Measurements from ENCODE around the gene SNX2.
"Not testable (repeated sequence)": the region's sequence is repeated elsewhere in the genome, so short reads cannot be mapped to it uniquely, and the experiment has no call there.

Gene SNX2, protein sequence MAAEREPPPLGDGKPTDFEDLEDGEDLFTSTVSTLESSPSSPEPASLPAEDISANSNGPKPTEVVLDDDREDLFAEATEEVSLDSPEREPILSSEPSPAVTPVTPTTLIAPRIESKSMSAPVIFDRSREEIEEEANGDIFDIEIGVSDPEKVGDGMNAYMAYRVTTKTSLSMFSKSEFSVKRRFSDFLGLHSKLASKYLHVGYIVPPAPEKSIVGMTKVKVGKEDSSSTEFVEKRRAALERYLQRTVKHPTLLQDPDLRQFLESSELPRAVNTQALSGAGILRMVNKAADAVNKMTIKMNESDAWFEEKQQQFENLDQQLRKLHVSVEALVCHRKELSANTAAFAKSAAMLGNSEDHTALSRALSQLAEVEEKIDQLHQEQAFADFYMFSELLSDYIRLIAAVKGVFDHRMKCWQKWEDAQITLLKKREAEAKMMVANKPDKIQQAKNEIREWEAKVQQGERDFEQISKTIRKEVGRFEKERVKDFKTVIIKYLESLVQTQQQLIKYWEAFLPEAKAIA

DNA sequence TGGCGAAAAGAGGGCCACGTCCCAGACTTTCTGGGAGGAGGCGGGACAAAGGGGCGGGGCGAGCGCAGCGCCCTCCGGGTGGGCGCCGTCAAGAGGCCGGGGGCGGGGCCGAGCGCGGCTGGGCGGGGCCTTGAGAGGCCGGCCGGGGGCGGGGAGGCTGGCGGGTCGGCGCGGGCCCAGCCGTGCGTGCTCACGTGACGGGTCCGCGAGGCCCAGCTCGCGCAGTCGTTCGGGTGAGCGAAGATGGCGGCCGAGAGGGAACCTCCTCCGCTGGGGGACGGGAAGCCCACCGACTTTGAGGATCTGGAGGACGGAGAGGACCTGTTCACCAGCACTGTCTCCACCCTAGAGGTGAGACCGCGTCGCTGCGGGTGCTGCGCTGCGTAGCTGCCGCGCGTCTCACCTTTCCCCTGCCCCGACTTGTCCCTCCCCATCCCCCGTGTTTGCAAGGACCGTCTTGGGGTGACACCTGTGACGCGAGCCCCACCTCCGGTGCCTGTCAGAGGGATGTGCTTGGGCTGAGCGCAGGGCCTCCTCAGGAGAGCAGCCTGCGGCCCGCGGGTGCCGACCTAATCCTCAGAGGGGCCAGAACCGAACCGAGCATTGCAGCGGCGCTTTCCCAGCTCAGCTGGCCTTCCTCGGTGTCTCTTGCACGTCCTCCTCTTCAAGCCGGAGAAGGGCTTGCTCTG, at the start of gene SNX2:
Gene SNX2, plus strand, starts transcription at position 220 of the 689 bp plus-strand sequence. Its CDS starts 24 bp downstream, at position 244.
- peak; percentile 73 for DNase-seq

DNA sequence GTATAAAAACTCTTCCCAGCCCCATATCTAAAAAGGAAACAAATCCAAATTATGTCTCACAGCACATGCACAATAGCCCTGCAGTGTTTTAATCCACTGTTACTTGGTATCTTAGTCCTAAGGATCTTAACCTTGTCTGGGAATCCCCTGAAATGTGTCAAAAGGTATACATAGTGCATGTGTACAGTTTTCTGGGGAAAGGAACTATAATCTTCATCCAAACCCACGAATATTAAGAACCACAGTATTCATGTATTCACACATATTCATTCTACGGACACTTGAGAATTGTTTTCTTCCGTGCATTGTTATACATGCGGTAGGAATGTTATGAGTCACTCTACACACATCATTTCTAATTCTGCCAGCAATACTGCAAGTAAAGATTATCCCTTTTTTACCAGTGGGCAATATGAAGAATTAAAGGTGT, 47.8 kb upstream of the SNX2 start:
- DNase-seq: no peak

DNA sequence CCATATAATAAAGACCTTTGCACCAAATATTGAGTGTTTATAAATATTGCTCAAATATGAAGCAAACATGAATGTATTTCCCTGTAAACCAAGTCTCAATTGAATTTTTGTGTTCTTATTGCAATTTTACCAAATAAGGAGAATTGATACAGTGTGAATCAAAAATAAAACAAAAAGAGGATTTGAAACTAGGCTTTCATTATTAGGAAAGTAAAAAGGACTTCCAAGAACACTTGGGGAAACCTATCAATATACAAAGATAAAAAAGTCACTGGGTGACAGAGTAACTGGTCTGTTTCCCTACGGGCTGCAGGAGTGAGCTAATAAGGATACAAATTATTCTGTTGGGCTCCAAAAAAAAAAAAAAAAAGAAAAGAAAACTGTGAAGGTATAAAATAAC, 44.8 kb upstream of the SNX2 start:
- DNase-seq: no peak

DNA sequence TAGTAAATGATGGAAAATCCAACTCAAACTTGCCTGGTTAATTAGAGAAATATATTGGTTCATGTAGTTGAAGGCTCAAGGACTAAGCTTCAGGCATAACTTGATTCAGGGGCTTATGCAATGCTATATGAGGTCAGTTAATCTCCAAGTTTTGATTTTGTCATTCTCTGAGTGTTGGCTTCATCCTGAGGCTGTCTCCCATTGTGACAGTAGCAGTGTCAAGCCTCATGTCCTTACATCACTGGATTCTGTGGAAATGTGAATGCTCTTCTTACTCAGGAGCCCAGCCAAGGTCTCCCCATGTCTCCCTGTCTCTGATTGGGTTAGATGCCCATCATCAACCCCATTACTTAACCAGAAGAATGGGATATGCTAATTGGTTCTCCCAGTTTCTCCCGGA, 44.4 kb upstream of the SNX2 start:
- DNase-seq: no peak

DNA sequence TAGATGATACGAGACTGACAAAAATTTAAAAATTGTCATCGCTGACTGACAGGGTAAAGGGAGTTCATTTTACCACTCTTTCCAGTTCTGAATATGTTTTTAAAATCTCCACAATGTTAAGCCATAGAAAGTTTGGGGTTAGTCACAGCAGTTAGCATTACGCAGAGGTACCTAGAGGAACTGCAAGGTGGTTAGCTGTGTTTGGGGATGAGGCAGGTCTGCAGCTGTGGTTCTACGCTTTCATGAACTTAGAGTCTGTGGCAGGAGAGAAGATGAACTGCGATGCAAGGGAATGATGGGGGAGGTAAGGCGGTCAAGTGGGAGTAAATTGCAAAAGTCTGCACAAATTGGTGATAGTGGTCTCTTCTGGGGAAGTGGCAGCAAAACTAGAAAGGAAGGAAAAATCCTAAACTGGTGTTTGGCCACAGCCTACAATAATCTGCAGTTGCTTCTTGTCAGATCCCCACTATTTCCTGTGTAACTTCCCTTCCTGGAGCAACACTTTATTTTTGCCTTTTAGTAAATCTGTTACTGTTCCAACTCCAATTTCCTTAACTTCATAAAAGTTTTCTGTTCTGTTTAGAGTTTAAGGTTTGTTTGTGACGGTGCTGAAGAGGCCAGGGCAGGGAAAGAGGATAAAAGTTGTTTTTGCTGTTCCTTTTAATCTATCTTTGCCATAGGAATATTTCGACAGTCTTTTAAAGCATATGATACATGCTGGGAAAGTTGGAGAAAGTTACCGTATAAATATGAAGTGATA, 38.6 kb upstream of the SNX2 start:
- no peak for DNase-seq

DNA sequence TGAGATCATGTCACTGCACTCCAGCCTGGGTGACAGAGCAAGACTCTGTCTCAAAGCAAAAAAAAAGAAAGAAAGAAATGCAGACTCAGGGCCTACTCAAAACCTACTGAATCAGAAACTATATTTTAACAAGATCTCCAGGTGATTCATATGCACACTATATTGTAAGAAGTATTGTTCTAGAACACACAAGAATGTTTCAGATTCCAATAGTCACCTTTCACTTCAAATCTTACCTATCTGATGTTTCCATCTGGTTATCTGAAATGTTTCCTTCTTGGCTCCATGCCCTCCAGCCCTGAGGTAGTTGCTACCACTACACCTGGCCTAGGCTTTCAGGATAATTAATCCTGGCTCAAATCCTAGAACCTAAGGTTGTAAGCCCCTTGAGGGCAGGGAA, 36.8 kb upstream of the SNX2 start:
- no peak for DNase-seq

DNA sequence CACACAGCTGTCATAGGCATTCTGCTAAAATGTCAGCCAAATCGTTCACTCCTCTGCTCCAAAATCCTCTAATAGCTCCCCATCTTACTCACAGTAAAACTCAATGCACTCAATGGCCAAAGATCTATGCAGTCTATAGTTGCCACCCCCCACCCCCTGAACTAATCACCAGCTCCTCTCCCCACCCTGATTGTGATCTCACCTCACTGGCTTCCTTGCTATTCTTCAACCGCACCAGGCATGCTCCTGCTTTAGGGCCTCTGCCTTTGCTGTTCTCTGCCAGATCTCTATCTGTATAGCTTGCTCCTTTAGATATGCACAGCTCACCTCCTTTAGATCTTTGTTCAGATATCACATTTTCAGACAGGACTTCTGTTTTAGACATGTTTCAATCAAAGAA, 33.2 kb upstream of the SNX2 start:
- DNase-seq: no peak

DNA sequence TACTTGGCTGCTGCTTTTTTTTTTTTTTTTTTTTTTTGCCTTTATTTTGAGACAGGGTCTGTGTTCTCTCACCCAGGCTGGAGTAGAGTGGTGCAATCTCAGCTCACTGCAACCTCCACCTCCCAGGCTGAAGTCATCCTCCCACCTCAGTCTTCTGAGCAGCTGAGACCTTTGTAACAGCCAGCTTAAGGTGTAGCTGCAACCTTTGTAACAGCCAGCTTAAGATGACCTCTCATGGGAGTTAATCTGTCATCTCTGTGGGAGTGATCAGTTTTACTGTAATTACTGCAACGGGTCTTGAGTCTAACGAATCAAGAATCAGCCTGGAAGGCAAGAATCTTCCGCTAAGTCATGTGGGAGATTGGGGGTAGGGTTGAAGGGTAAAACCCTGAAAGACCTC, 31.6 kb upstream of the SNX2 start:
- no peak for DNase-seq

DNA sequence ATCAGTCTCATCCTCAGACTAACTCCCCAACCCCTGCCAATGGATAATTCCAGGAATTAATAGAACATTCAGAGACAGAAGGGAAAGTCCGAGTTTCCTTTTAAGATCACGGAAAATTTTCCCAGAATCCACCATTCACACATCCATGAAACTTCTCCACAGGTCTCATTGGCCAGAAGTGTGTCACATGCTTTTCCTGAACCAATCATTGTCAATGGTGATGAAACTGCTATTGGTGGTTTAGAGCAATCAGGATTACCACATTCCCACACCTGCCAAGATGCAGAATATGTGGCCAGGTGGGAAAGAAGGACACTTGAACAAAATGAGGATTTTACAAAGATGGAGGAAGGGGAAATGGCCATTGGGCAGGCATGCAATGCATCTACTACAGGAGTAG, 29.3 kb upstream of the SNX2 start:
- no peak for DNase-seq

DNA sequence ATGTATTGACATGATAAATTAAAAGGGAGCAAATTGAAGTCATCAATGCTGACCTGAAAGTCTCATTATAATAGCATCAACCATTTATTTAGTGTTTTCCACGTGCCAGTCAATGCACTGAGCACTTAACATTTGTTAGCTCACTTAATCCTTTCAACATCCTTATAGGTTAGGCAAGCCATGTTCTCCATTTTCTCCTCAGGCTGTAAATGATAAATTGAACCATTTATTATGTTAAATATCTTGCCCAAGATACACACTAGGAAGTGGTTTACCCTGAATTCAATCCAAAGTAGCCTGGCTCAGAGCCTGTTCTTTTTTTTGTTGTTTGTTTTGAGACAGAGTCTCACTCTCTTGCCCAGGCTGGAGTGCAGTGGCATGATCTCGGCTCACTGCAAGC, 25.0 kb upstream of the SNX2 start:
- no peak for DNase-seq

DNA sequence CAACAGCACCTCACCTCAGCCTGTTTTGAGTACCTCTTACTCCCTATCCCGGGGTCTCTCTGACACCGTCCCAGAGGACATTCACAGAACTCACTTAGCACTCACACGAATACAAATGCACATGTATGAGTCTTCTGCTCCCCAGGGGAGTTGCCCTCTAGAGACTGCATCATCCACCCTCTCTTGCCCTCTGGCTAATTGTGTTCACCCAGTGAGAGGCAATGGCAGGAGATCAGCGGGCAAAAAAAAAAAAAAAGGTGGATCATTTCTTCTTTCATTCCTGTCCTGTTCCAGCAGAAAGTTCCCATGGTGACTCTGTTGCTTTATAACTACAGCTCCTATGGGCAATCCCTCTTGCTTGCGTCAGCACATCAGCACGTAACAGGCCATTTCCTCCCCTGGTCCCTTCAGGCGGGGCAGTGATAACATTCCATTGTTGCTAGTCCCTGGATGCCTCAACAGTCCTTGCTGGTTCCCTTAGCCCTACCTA, 23.5 kb upstream of the SNX2 start:
- no peak for DNase-seq

DNA sequence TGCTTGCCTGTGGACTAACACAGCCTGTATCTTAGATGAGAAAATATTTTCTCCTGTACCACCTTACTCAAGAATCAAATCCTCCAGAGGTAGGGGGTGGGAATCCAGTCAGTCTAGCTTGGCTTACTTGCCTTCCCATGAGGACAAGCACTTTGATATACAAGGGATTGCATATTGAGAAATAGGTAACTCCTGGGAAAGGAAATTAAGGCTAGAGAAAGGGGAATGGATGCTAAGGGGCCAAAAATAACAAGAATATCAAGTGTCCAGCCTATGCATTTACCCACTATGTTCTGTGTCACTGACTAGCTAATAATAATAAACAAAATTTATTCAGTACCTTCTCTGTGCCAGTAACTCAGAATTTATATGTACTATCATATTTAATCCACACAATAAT, 21.4 kb upstream of the SNX2 start:
- no peak for DNase-seq

DNA sequence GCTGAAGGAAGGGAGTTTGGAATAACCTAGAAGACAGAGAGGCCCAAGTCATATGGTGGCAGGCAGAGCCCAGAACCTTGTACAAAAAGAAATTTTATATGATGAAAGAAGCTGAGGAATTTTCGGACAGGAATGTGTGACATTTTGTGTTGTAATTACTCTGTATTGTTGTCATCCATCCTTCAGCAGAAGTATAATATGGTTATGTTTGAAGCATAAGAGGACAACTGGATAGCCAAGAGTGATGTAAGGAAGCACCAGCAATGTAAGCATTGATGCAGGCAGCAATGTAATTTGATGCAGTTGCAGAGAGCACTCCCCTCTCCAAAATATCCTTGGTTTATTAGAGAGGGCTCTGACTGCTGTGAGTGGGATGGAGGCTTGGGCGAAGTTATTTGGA, 19.1 kb upstream of the SNX2 start:
- DNase-seq: no peak

DNA sequence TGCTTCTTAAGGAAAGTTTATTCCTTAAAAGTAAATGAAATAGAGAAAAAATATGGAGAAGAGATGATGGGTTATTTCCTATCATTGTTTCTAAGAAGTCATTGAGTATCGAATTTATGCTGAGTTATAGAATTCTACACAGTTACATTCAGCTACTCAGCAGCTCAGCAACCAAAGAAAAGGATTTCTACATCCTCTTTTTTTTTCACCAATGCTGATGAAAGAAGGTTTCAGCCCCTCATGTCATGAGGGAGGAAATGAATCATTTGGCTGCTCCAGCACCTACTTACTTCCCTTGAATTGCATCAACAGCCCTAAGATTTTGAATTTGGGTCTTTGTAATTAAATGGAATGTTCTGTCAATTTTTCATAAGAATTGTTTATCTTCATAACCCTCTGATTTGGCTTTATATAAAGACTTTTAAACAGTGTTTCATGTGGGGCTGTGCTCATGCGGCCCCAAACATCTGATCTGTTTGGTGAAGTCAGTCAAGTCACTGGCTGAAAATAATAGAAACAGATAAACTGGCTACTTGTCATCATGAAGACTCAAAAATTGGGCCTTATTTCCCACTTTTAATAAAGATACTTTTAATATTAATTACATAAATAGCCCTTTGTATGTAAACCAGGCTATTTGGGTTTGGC, 18.5 kb upstream of the SNX2 start:
- DNase-seq: no peak

DNA sequence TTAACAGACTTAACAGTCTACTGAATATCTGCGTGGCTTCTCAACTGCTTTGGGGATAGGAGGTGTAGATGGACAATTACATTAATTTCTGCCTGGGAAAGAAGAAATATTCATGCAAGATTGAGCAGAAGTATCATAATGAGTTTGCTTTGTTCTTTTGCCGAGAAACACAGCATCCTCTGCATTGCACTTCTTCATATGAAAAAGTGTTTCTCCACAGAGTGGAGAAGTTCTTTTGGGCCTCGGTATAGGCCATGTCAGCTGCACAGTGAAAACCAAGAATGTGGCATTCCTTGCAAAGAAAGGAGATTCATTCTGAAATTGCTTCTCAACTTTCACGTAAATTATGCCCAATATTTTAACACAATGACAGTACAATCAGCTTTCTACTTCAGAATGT, 17.6 kb upstream of the SNX2 start:
- no peak for DNase-seq

DNA sequence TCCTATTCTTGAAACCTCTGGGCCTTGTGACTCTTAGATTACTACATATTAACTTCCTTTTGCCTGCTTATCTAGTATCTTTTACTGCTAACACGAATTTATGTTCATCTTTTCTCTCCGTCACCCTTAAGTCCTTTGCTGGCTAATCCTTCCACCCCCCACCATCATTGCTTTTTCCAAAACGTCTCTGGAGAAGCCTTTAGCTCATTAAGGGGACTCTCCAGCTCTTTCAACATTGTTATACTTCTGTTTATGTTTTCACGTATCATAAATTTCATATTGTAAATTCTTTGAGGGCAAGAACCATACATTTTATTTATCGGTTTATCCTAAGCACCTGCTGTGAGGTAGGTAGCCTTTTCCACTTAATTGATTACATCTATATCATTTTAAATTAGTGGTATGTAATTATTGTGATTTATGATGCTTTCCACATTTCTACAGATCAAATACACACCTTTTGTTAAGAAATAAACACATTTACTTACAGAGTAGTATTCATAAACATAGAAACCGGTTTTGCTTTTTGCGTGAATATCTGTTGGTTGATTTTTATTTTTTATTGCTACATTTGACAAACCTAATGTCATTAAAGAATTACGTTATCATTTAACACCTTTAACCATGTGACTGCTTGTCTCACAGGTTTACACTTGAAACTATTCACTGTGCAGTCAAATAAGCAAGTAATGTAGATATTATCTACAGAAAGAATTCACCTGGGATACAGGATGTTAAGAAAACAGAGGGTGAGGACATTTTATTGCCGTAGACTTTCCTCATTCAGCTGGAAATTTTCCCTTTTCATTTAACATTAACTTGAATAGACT, 15.4 kb upstream of the SNX2 start:
- no peak for DNase-seq

DNA sequence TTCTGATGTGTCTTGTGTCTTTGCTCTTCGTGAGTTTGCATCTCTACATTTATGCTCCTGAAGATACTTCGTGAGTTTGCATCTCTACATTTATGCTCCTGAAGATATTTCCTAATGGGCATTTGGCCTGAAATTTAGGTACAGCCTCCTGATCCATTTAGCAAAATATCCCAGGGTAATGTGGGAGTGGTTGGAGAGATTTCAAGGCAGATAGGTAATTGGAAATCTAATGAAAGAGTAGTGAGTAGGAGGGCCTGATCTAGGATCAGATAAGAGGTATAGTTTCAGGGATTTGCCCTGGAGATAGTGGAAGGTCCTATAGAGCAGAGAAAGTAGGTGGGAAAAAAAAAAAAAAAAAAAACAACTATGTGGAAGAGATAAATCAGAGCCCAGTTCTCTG, 14.6 kb upstream of the SNX2 start:
- no peak for DNase-seq

DNA sequence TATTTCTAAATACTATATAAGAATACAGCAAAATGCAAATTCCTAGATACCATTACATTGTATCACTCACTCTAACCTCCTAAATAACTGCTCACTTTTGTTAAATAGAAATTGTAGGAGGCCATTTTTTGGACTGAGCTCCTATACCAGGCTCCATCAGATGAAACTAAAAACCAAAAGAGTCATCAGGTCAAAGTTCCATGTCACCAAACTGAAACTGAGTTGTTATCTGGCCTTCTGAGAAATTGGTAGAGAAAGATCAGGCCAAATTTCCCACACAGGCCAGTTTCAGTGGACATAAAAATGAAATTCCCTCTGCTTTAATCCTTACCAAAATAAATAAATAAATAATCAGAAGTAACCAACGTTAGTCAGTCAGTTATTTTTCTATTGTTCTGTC, 13.8 kb upstream of the SNX2 start:
- no peak for DNase-seq

DNA sequence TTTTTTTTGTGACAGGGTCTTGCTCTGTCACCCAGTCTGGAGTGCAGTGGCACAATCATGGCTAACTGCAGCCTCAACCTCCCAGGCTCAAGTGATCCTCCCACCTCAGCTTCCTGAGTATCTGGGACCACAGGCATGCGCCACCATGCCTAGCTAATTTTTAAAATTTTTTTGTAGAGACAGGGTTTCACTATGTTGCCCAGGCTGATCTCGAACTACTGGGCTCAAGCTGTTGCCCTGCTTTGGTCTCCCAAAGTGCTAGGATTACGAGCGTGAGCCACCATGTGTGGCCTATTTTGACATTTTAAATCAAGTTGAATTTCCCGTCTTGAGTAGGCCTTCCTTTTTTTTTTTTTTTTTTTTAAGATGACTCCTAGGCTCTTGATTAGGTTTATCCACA, 13.0 kb upstream of the SNX2 start:
- DNase-seq: not testable (repeated sequence)

DNA sequence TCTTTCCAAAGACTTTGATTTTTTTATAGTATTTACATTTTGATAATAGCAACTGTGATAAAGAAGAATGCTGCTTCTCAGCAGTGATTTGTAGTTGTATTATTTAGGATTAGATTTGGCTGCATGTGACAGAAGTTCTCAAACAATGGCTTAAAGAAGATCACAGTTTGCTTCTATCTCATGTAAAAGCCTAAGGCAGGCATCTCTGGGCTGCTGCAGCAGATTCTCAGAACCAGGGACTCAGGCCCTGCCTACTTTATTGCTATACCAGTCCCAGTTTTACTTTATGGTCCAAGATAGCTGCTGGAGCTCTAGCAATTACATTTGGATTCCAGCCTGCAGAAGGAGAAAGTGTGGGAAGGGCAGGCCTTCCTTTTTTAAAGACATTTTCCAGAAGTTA, 8.8 kb upstream of the SNX2 start:
- DNase-seq: no peak

DNA sequence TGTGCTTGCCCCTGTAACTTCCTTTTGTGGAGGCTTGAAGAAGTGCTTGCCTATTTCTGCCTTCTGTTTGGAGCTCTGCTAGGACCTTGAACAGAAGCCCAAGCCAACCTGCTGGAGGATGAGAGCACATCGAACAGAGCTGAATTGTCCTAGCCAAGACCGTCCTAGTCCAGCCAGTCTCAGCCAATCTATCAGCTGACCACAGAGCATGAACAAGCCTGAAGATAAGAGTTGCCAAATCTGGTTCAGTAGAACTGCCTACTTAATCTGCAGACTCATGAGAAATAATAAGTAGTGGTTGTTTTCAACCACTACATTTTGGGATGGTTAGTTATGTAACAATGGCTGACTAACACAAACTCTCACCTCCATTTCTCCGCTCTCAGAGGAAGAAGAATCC, 4.4 kb upstream of the SNX2 start:
- DNase-seq: no peak

DNA sequence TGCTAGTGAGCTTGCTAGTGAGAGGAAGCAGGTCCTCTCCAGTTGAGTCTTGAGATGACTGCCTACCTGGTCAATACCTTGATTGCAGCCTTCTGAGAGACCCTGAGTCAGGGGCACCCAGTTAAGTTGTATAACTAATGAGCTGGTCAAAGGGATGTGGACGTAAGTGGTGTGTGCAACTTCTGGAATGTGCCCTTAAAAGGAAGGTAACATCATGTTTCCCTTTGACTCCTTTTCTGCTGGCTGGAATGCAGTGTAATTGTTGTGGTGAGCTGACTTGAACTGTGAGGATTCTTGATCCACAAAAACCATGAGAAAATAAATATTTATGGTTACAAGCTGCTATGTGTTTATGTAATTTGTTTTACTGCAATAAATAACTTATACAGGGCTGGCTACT, 2.4 kb upstream of the SNX2 start:
- no peak for DNase-seq

Measured in NCI-H1092 (cell line).